Mesothelial cell of epicardium (in vitro differentiated cells): Measurements from ENCODE around the gene FAM240A. TPM values are rescaled to one million over a fixed set of nuclear protein-coding genes. Genes with fewer than 3 reads are reported as not detected.

Experiments used
- DNase-seq, 2 experiments: peaks; one replicate each; pipeline ENCODE4 v3.0.0; 2021; ENCODE audit warnings: low spot score in 2 of 2; ENCODE audit not compliant: unreplicated experiment in 2 of 2
- H3K27ac Mint-ChIP-seq: 2 replicates; pipeline ENCODE4 v1.8.0; 2021; ENCODE audit warnings: mixed read lengths
- H3K27me3 Mint-ChIP-seq: 2 replicates; pipeline ENCODE4 v1.8.0; 2021; ENCODE audit warnings: low read depth, mixed read lengths
- H3K36me3 Mint-ChIP-seq: 2 replicates; pipeline ENCODE4 v1.8.0; 2021; ENCODE audit warnings: mixed read lengths
- H3K4me1 Mint-ChIP-seq: 2 replicates; pipeline ENCODE4 v1.8.0; 2021; ENCODE audit warnings: mixed read lengths
- H3K4me3 Mint-ChIP-seq: 2 replicates; pipeline ENCODE4 v1.8.0; 2021; ENCODE audit warnings: mild to moderate bottlenecking, moderate library complexity, mixed read lengths
- H3K9me3 Mint-ChIP-seq: 2 replicates; pipeline ENCODE4 v1.8.0; 2021; ENCODE audit warnings: mixed read lengths
- total RNA-seq: library from RNA; stranded (reverse); gene quantifications from 3 replicates; pipeline ENCODE4 v1.2.1, GENCODE V29; 2021
- TF ChIP-seq, protein P1 (sequence below): fragments of 200-600 bp; sonication (generic); IDR thresholded peaks from one replicate; pipeline ENCODE4 v1.5.0; 2021; ENCODE audit warnings: antibody characterized with exemption; ENCODE audit not compliant: unreplicated experiment

FAM240A gene
- total RNA-seq, 1 donor from 2014 or later, result not detected

- no peak for DNase-seq
- Mint-ChIP-seq H3K9me3 (peaks cover 13% of the 10 kb centered on the region), H3K4me3 (no peak overlapping the region), H3K4me1 (no peaks in the 10 kb centered on the region), H3K36me3 (no peaks in the 10 kb centered on the region), H3K27me3 (peaks cover 4% of the 10 kb centered on the region), H3K27ac (no peak overlapping the region)
- TF ChIP-seq, protein P1, sequence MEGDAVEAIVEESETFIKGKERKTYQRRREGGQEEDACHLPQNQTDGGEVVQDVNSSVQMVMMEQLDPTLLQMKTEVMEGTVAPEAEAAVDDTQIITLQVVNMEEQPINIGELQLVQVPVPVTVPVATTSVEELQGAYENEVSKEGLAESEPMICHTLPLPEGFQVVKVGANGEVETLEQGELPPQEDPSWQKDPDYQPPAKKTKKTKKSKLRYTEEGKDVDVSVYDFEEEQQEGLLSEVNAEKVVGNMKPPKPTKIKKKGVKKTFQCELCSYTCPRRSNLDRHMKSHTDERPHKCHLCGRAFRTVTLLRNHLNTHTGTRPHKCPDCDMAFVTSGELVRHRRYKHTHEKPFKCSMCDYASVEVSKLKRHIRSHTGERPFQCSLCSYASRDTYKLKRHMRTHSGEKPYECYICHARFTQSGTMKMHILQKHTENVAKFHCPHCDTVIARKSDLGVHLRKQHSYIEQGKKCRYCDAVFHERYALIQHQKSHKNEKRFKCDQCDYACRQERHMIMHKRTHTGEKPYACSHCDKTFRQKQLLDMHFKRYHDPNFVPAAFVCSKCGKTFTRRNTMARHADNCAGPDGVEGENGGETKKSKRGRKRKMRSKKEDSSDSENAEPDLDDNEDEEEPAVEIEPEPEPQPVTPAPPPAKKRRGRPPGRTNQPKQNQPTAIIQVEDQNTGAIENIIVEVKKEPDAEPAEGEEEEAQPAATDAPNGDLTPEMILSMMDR, result no peak
Measured at GRCh38 chr3:46593979-46594378, 18.3 kb upstream of the FAM240A start.

DNA sequence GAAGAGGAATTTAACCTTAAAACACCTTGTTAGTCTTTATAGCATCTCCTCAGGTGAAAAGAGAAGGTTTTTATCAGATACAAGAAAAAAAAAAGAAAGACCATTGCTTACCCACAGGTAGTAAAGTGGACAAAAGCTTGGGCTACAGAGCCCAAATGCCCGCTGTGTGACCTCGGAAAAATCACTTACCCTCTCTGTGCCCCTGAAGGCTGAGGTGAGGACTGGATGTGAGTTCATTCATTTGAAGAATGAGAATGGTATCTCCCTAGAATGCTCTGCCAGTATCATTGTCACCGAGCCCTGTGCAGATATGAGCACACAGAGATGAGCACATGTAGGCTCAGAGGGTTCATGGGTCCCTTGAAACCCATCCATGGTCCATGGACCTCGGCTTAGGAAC, 17.6 kb upstream of the FAM240A start:
- Mint-ChIP-seq H3K9me3 (peaks cover 13% of the 10 kb centered on the region), H3K27me3 (peaks cover 9% of the 10 kb centered on the region), H3K4me3 (no peak overlapping the region), H3K4me1 (no peaks in the 10 kb centered on the region), H3K36me3 (no peaks in the 10 kb centered on the region), H3K27ac (no peak overlapping the region)
- no peak for DNase-seq
- TF ChIP-seq, protein P1, result no peak

DNA sequence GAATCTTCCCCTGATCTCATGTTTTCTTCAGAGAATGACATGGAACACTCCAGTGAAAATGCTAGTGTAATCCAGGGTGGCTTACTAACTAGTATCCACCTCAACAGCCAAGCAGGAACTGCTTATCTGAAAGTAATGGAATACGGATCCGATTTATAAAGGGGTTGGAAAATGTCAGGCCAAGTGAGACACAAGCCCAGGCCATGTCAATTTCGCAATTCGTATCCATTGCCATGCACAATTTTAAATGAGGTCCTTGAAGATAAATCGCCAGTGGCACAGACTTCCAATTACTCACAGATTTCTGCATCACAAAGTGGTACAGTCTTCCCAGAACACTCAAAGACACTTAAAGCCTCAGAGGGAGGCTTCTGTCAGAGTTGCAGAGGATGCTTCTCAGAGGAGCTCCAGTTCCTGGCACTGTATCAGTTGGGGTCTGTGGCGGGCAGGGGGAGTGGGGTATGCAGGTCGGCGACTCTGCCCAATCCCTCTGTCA, 16.5 kb upstream of the FAM240A start:
- H3K9me3 Mint-ChIP-seq, result peaks cover 13% of the 10 kb centered on the region
- no peak overlapping the region for H3K27ac Mint-ChIP-seq
- TF ChIP-seq, protein P1, result no peak
- DNase-seq, result no peak
- H3K4me3 Mint-ChIP-seq, result no peak overlapping the region
- H3K27me3 Mint-ChIP-seq, result peaks cover 13% of the 10 kb centered on the region
- no peaks in the 10 kb centered on the region for H3K4me1 Mint-ChIP-seq
- no peaks in the 10 kb centered on the region for H3K36me3 Mint-ChIP-seq

- Mint-ChIP-seq H3K9me3 (no peaks in the 10 kb centered on the region), H3K4me3 (no peak overlapping the region), H3K27me3 (peaks cover 9% of the 10 kb centered on the region), H3K27ac (no peak overlapping the region), H3K36me3 (no peaks in the 10 kb centered on the region), H3K4me1 (no peaks in the 10 kb centered on the region)
- no peak for DNase-seq
- TF ChIP-seq, protein P1, result no peak
Measured at GRCh38 chr3:46599590-46599989, 12.7 kb upstream of the FAM240A start.

- Mint-ChIP-seq H3K9me3 (no peaks in the 10 kb centered on the region), H3K27ac (no peak overlapping the region), H3K36me3 (no peaks in the 10 kb centered on the region), H3K27me3 (peaks cover 9% of the 10 kb centered on the region), H3K4me1 (no peaks in the 10 kb centered on the region), H3K4me3 (no peak overlapping the region)
- no peak for DNase-seq
- TF ChIP-seq, protein P1, result no peak
Measured at GRCh38 chr3:46603446-46604046, 8.8 kb upstream of the FAM240A start.
